ENCODE results near the gene VSX2. TPM values are rescaled to one million over a fixed set of nuclear protein-coding genes. Genes with fewer than 3 reads are reported as not detected.
A peak's percentile ranks its signal among the peaks of the same experiment; 100 is the strongest.

Gene VSX2
- total and polyA plus RNA-seq, 2 experiments from 2014 or later = 0.49 to 0.52 TPM

DNA sequence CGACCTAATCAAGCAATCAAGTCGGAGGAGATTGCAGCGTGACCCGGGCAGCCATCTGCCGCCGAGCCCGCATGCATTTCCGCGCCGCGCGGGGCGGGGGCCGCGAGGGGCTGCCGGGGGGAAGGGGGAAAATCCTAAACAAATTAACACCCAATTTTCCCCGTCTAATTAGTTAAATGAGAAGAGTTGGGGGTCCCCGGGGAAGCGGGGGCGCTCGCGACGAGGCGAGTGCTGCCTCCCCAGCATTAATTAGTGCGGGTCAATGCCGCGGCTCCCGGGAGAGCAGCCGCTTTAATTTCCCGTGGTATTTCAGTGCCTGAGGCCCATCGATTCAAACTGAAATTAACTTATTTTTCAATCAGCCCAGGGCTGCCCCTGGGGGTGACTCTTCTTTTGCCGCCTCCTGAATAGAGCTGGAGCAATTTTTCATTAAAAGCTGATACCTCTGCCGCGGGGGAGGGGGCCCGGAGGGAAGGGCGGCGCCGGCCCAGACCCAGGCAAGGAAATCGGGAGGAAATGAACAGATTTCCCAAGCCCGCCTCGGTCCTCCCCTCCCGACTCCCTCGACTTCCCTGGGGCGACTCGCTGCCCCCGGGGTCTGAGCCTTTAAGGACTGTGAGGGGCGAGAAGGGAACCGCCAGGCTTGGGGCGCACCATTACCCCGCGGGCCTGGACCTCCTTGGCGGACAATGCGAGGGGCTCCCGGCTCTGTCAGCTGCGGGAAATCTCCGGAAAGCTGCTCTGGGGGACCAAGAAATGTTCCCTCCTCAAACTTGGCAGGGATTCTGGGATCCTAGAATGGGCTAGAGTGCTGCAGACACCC lies 18.9 kb downstream of the VSX2 start:
- peak overlapping the region; percentile 99 for H2AFZ ChIP-seq
- DNase-seq (ENCODE audit: low spot score) = peak; percentile 36
- no peaks in the 10 kb centered on the region for H3K36me3 ChIP-seq (ENCODE audit: insufficient read depth)
- no peaks in the 10 kb centered on the region for H3K4me1 ChIP-seq (ENCODE audit: insufficient read depth)
- H3K9me2 ChIP-seq (ENCODE audit: insufficient read depth) = no peaks in the 10 kb centered on the region
- ATAC-seq = peak; percentile 8
- peak overlapping the region; percentile 81 for H3K4me3 Mint-ChIP-seq
- no peak for TF ChIP-seq REST (IDR thresholded peaks at IDR 0.05; ENCODE audit: unreplicated experiment)
- no peak for TF ChIP-seq NANOG (IDR thresholded peaks at IDR 0.05; ENCODE audit: borderline replicate concordance)
- peak; percentile 29 for TF ChIP-seq EZH2 (IDR thresholded peaks at IDR 0.05; ENCODE audit: low read depth, unreplicated experiment)
- no peak for TF ChIP-seq CREB1 (CRISPR knock-in tag; IDR thresholded peaks at IDR 0.05; ENCODE audit: low read depth)
- no peak for TF ChIP-seq STAT1 (IDR thresholded peaks at IDR 0.05; ENCODE audit: unreplicated experiment)
- no peak for TF ChIP-seq ZNF331 (CRISPR knock-in tag; IDR thresholded peaks at IDR 0.05; ENCODE audit: low read depth)
- TF ChIP-seq POLR2AphosphoS5 (IDR thresholded peaks at IDR 0.05; ENCODE audit: low read depth) = no peak
- peak overlapping the region; percentile 99 for H3K4me2 ChIP-seq
- H3K27ac Mint-ChIP-seq = no peak overlapping the region
- no peaks in the 10 kb centered on the region for H3K79me2 ChIP-seq (replicated peaks; ENCODE audit: insufficient read depth)
- 0 out of 2 replicates have a peak, but pooled peaks cover 6% of the 10 kb centered on the region for H3F3A ChIP-seq (replicated peaks; ENCODE audit: low read depth)
- H3K27me3 ChIP-seq (ENCODE audit: insufficient read depth) = peaks cover 28% of the 10 kb centered on the region
- no peaks in the 10 kb centered on the region; the same call in 2 of the 3 replicates for H3K9me3 Mint-ChIP-seq
- no peaks in the 10 kb centered on the region for H3K36me3 Mint-ChIP-seq (ENCODE audit: low read depth)
- no peak overlapping the region for H3K27ac ChIP-seq (ENCODE audit: low read depth)
- peaks cover 31% of the 10 kb centered on the region for H3K27me3 Mint-ChIP-seq (ENCODE audit: insufficient read depth, low read depth, poor library complexity)
- H4K20me1 ChIP-seq (replicated peaks; ENCODE audit: insufficient read depth) = no peaks in the 10 kb centered on the region
- 0 out of 3 replicates have a peak, but pooled peaks cover 3% of the 10 kb centered on the region for H3K4me1 Mint-ChIP-seq
- peak overlapping the region; percentile 93 for H3K4me3 ChIP-seq

GRCh38 chr14:74258764-74259035 lies 19.5 kb downstream of the VSX2 start:
- H3K9me3 Mint-ChIP-seq = no peaks in the 10 kb centered on the region; the same call in 2 of the 3 replicates
- H3K4me3 Mint-ChIP-seq = peak overlapping the region; percentile 81
- no peaks in the 10 kb centered on the region for H4K20me1 ChIP-seq (replicated peaks; ENCODE audit: insufficient read depth)
- H3K27me3 Mint-ChIP-seq (ENCODE audit: insufficient read depth, low read depth, poor library complexity) = peaks cover 31% of the 10 kb centered on the region
- 0 out of 3 replicates have a peak, but pooled peaks cover 3% of the 10 kb centered on the region for H3K4me1 Mint-ChIP-seq
- H3K27ac Mint-ChIP-seq = no peak overlapping the region
- peak overlapping the region; percentile 93 for H3K4me3 ChIP-seq
- no peaks in the 10 kb centered on the region for H3K9me2 ChIP-seq (ENCODE audit: insufficient read depth)
- H2AFZ ChIP-seq = peak overlapping the region; percentile 99
- H3F3A ChIP-seq (replicated peaks; ENCODE audit: low read depth) = 0 out of 2 replicates have a peak, but pooled peaks cover 6% of the 10 kb centered on the region
- H3K79me2 ChIP-seq (replicated peaks; ENCODE audit: insufficient read depth) = no peaks in the 10 kb centered on the region
- H3K36me3 Mint-ChIP-seq (ENCODE audit: low read depth) = no peaks in the 10 kb centered on the region
- DNase-seq (ENCODE audit: low spot score) = peak; percentile 63
- no peak overlapping the region for H3K27ac ChIP-seq (ENCODE audit: low read depth)
- H3K4me1 ChIP-seq (ENCODE audit: insufficient read depth) = no peaks in the 10 kb centered on the region
- H3K27me3 ChIP-seq (ENCODE audit: insufficient read depth) = peaks cover 28% of the 10 kb centered on the region
- no peaks in the 10 kb centered on the region for H3K36me3 ChIP-seq (ENCODE audit: insufficient read depth)
- peak; percentile 39 for ATAC-seq
- peak overlapping the region; percentile 99 for H3K4me2 ChIP-seq
- TF ChIP-seq POLR2AphosphoS5 (IDR thresholded peaks at IDR 0.05; ENCODE audit: low read depth) = no peak
- no peak for TF ChIP-seq ZNF331 (CRISPR knock-in tag; IDR thresholded peaks at IDR 0.05; ENCODE audit: low read depth)
- no peak for TF ChIP-seq STAT1 (IDR thresholded peaks at IDR 0.05; ENCODE audit: unreplicated experiment)
- TF ChIP-seq ZNF114 (CRISPR knock-in tag; IDR thresholded peaks at IDR 0.05) = no peak
- no peak for TF ChIP-seq CREB1 (CRISPR knock-in tag; IDR thresholded peaks at IDR 0.05; ENCODE audit: low read depth)
- TF ChIP-seq EZH2phosphoT487 (IDR thresholded peaks at IDR 0.05; ENCODE audit: unreplicated experiment) = no peak
- TF ChIP-seq NANOG (IDR thresholded peaks at IDR 0.05; ENCODE audit: borderline replicate concordance) = no peak
- TF ChIP-seq, protein P1, sequence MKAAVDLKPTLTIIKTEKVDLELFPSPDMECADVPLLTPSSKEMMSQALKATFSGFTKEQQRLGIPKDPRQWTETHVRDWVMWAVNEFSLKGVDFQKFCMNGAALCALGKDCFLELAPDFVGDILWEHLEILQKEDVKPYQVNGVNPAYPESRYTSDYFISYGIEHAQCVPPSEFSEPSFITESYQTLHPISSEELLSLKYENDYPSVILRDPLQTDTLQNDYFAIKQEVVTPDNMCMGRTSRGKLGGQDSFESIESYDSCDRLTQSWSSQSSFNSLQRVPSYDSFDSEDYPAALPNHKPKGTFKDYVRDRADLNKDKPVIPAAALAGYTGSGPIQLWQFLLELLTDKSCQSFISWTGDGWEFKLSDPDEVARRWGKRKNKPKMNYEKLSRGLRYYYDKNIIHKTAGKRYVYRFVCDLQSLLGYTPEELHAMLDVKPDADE (IDR thresholded peaks at IDR 0.05) = no peak
- no peak for TF ChIP-seq JUNB (IDR thresholded peaks at IDR 0.05; ENCODE audit: unreplicated experiment)
- TF ChIP-seq, protein P2, sequence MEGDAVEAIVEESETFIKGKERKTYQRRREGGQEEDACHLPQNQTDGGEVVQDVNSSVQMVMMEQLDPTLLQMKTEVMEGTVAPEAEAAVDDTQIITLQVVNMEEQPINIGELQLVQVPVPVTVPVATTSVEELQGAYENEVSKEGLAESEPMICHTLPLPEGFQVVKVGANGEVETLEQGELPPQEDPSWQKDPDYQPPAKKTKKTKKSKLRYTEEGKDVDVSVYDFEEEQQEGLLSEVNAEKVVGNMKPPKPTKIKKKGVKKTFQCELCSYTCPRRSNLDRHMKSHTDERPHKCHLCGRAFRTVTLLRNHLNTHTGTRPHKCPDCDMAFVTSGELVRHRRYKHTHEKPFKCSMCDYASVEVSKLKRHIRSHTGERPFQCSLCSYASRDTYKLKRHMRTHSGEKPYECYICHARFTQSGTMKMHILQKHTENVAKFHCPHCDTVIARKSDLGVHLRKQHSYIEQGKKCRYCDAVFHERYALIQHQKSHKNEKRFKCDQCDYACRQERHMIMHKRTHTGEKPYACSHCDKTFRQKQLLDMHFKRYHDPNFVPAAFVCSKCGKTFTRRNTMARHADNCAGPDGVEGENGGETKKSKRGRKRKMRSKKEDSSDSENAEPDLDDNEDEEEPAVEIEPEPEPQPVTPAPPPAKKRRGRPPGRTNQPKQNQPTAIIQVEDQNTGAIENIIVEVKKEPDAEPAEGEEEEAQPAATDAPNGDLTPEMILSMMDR (conservative IDR thresholded peaks at IDR 0.05; ENCODE audit: low read depth in 2 of 2) = no peak
- TF ChIP-seq REST (IDR thresholded peaks at IDR 0.05; ENCODE audit: unreplicated experiment) = no peak
- TF ChIP-seq EZH2 (IDR thresholded peaks at IDR 0.05; ENCODE audit: low read depth, unreplicated experiment) = no peak
